Urinary bladder (tissue), 2 donors: ENCODE results near the gene ADH5. TPM values are rescaled to one million over a fixed set of nuclear protein-coding genes. Genes with fewer than 3 reads are reported as not detected.

Source experiments
- polyA plus RNA-seq: library from polyadenylated mRNA; stranded (reverse); fragments of 200-250 nt; gene quantifications from one replicate; pipeline ENCODE4 v1.2.3, GENCODE V29; 2013
- total RNA-seq: library from RNA; depleted of rRNA; stranded (reverse); fragments of >200 nt; gene quantifications from one replicate; pipeline ENCODE4 v1.2.3, GENCODE V29; 2014
- donor health status: healthy.

ADH5 gene
- total and polyA plus RNA-seq, 2 donors: 165 to 297 TPM

Other genes starting within 250 kb of the ADH5 start
- 143 TPM for gene EIF4E, start 159.7 kb downstream of the ADH5 start, total RNA-seq
- gene EIF4E, start 159.7 kb downstream of the ADH5 start, polyA plus RNA-seq: 48.9 TPM
- gene METAP1, start 93.1 kb downstream of the ADH5 start, total RNA-seq: 38.5 TPM
- gene METAP1, start 93.1 kb downstream of the ADH5 start, polyA plus RNA-seq: 45.7 TPM
- gene ADH4, start 55.5 kb upstream of the ADH5 start, total RNA-seq: not detected
- gene ADH4, start 55.5 kb upstream of the ADH5 start, polyA plus RNA-seq: 0.22 TPM
- 0.05 TPM for gene ADH6, start 130.5 kb upstream of the ADH5 start, total RNA-seq
- gene ADH6, start 130.5 kb upstream of the ADH5 start, polyA plus RNA-seq: 0.28 TPM
- gene ADH1A, start 202.2 kb upstream of the ADH5 start, total RNA-seq: not detected
- 0.08 TPM for gene ADH1A, start 202.2 kb upstream of the ADH5 start, polyA plus RNA-seq
- gene ADH1B, start 232.6 kb upstream of the ADH5 start, total RNA-seq: 97.0 TPM
- 864 TPM for gene ADH1B, start 232.6 kb upstream of the ADH5 start, polyA plus RNA-seq